Mesenchymal stem cell (in vitro differentiated cells and primary cell): Measurements from ENCODE around the gene MINAR1.
A peak's percentile ranks its signal among the peaks of the same experiment; 100 is the strongest.

Experiments used
- DNase-seq: peaks from one replicate; pipeline ENCODE4 v3.0.0-alpha.2; 2013
- H2AFZ ChIP-seq: one replicate; pipeline ENCODE4 v1.6.1; 2013; ENCODE audit warnings: low read depth, mild to moderate bottlenecking, control low read depth, inconsistent platforms, low read length, moderate library complexity
- H2AK5ac ChIP-seq: 2 replicates; pipeline ENCODE4 v1.6.1; 2013; ENCODE audit warnings: low read length, moderate library complexity, mild to moderate bottlenecking, inconsistent platforms; ENCODE audit not compliant: severe bottlenecking
- H2BK120ac ChIP-seq: one replicate; pipeline ENCODE4 v1.6.1; 2013; ENCODE audit warnings: low read depth, mild to moderate bottlenecking, inconsistent platforms, low read length, moderate library complexity
- H2BK12ac ChIP-seq, 2 experiments: one replicate each; pipeline ENCODE4 v1.6.1; 2013; ENCODE audit warnings: inconsistent platforms in 2 of 2, low read length in 2 of 2, mild to moderate bottlenecking in 2 of 2, moderate library complexity in 2 of 2, control low read depth in 1 of 2
- H2BK15ac ChIP-seq: one replicate; pipeline ENCODE4 v1.6.1; 2013; ENCODE audit warnings: mild to moderate bottlenecking, low read depth, inconsistent platforms; ENCODE audit not compliant: poor library complexity, severe bottlenecking
- H2BK5ac ChIP-seq: 2 replicates; pipeline ENCODE4 v1.6.1; 2013; ENCODE audit warnings: low read depth, mild to moderate bottlenecking, low read length, control low read depth, inconsistent platforms; ENCODE audit not compliant: poor library complexity, severe bottlenecking
- H3K14ac ChIP-seq, 2 experiments: one replicate each; pipeline ENCODE4 v1.6.1; 2013; ENCODE audit warnings: inconsistent platforms in 2 of 2, low read length in 2 of 2, control low read depth in 1 of 2, mild to moderate bottlenecking in 1 of 2, moderate library complexity in 1 of 2
- H3K18ac ChIP-seq, 2 experiments: one replicate each; pipeline ENCODE4 v1.6.1; 2013; ENCODE audit warnings: inconsistent platforms in 2 of 2, low read length in 2 of 2, control low read depth in 1 of 2, low read depth in 1 of 2, mild to moderate bottlenecking in 1 of 2
- H3K23ac ChIP-seq, 2 experiments: one replicate each; pipeline ENCODE4 v1.6.1; 2013; ENCODE audit warnings: inconsistent platforms in 2 of 2, low read length in 2 of 2, mild to moderate bottlenecking in 2 of 2, moderate library complexity in 2 of 2, control low read depth in 1 of 2
- H3K27ac ChIP-seq: 2 replicates; pipeline ENCODE4 v1.5.1; 2013; ENCODE audit warnings: mild to moderate bottlenecking, moderate library complexity, low read length, control low read depth, inconsistent platforms; ENCODE audit not compliant: poor library complexity, severe bottlenecking
- H3K27me3 ChIP-seq, 2 experiments: 2 replicates each; pipeline versions ENCODE4 v1.6.1 to v1.7.0; 2013; ENCODE audit warnings: low read length in 2 of 2, mild to moderate bottlenecking in 2 of 2, moderate library complexity in 2 of 2, control low read depth in 1 of 2, inconsistent platforms in 1 of 2; ENCODE audit not compliant: control insufficient read depth in 1 of 2, insufficient read depth in 1 of 2
- H3K36me3 ChIP-seq, 2 experiments: 2 replicates each; pipeline versions ENCODE4 v1.6.1 to v1.7.0; 2013; ENCODE audit warnings: low read length in 2 of 2, control low read depth in 1 of 2, inconsistent platforms in 1 of 2, low read depth in 1 of 2, mild to moderate bottlenecking in 1 of 2; ENCODE audit not compliant: insufficient read depth in 2 of 2, control insufficient read depth in 1 of 2
- H3K4ac ChIP-seq, 2 experiments: one replicate each; pipeline ENCODE4 v1.6.1; 2013; ENCODE audit warnings: inconsistent platforms in 2 of 2, low read length in 2 of 2, mild to moderate bottlenecking in 2 of 2, moderate library complexity in 2 of 2, control low read depth in 1 of 2, low read depth in 1 of 2
- H3K4me1 ChIP-seq: 2 replicates; pipeline ENCODE4 v1.6.1; 2013; ENCODE audit warnings: low read depth, low read length, control low read depth; ENCODE audit not compliant: control insufficient read depth, insufficient read depth
- H3K4me2 ChIP-seq: 2 replicates; pipeline ENCODE4 v1.6.1; 2013; ENCODE audit warnings: low read length, mild to moderate bottlenecking, inconsistent platforms; ENCODE audit not compliant: poor library complexity, severe bottlenecking
- H3K4me3 ChIP-seq, 2 experiments: 2 replicates each; pipeline versions ENCODE4 v1.5.1 to v1.7.0; 2013; ENCODE audit warnings: low read length in 2 of 2, mild to moderate bottlenecking in 2 of 2, control low read depth in 1 of 2, low read depth in 1 of 2; ENCODE audit not compliant: insufficient read depth in 1 of 2
- H3K79me1 ChIP-seq: replicated peaks from 2 replicates; pipeline ENCODE4 v1.6.1; 2013; ENCODE audit warnings: mild to moderate bottlenecking, control low read depth, low read length, inconsistent platforms; ENCODE audit not compliant: poor library complexity, severe bottlenecking
- H3K9ac ChIP-seq: 2 replicates; pipeline ENCODE4 v1.7.0; 2013; ENCODE audit warnings: mild to moderate bottlenecking, low read length, moderate library complexity
- H3K9me3 ChIP-seq: 2 replicates; pipeline ENCODE4 v1.7.0; 2013; ENCODE audit warnings: mild to moderate bottlenecking, low read length; ENCODE audit not compliant: control insufficient read depth
- H4K8ac ChIP-seq: one replicate; pipeline ENCODE4 v1.6.1; 2013; ENCODE audit warnings: inconsistent platforms, mild to moderate bottlenecking, low read length, moderate library complexity
- H4K91ac ChIP-seq: one replicate; pipeline ENCODE4 v1.6.1; 2013; ENCODE audit warnings: mild to moderate bottlenecking, low read length, inconsistent platforms
- WGBS: methylation state at CpG from one replicate; pipeline ENCODE4 v1.1.7; 2013; ENCODE audit warnings: mixed read lengths; 5-methylcytosine and 5-hydroxymethylcytosine counted together

Gene MINAR1

DNA sequence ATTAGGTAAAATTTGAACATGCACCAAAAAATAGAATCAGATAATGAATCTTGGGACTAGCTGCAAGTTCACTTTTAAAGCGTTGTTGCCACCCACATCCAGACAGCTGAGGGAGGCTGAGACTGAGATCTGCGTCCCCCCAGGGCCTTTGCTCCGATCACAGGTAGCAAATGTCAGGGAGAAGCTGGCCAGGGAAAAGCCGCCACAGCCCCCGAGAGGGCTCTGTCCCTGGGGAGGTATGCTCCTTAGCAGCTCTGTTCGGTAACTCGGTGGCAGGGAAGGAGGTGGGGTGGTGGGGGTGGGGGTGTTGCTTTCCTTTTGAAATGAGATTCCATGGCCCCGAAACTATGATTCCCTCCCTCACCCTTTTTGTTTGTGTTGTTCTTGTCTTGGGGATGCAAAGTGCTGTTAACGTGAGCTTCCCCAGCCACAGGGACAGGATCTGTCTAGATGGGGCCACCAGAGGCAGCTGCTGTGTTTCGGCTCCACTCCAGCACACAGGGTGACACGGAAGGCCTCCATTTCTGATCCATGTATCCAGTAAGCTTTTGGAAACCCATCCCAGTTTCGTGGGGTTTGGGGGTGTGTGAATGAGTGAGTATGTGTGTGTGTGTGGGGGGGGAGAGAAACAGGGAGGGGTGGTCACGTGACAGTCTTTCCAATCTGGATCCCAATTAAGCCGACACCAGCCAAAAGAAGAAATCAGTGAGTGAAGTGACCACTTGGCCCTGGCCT is 1.1 kb upstream of the MINAR1 start:
- Histone ChIP-seq H3K18ac (no peak overlapping the region), H3K4me1 (peaks cover 20% of the 10 kb centered on the region), H3K27me3 (peaks cover 69 to 72% of the 10 kb centered on the region in 2 experiments), H2AFZ (no peak overlapping the region), H2BK5ac (no peak overlapping the region), H3K14ac (no peak overlapping the region), H3K9me3 (no peaks in the 10 kb centered on the region), H3K4me3 (peak overlapping the region; percentile 60 to 78), H3K36me3 (peaks cover 0 to under 1% of the 10 kb centered on the region in 2 experiments), H3K4me2 (peak overlapping the region; percentile 93), H3K79me1 (no peaks in the 10 kb centered on the region), H4K8ac (no peak overlapping the region), H3K9ac (peak overlapping the region; percentile 62), H2BK12ac (no peak overlapping the region), H2BK15ac (no peak overlapping the region), H2AK5ac (no peak overlapping the region), H3K27ac (no peak overlapping the region), H3K23ac (no peak overlapping the region), H2BK120ac (no peak overlapping the region), H4K91ac (no peak overlapping the region), H3K4ac (no peak overlapping the region)
- WGBS: 28% methylated on average over 13 of the region's 14 CpGs
- peak; percentile 23 for DNase-seq

DNA sequence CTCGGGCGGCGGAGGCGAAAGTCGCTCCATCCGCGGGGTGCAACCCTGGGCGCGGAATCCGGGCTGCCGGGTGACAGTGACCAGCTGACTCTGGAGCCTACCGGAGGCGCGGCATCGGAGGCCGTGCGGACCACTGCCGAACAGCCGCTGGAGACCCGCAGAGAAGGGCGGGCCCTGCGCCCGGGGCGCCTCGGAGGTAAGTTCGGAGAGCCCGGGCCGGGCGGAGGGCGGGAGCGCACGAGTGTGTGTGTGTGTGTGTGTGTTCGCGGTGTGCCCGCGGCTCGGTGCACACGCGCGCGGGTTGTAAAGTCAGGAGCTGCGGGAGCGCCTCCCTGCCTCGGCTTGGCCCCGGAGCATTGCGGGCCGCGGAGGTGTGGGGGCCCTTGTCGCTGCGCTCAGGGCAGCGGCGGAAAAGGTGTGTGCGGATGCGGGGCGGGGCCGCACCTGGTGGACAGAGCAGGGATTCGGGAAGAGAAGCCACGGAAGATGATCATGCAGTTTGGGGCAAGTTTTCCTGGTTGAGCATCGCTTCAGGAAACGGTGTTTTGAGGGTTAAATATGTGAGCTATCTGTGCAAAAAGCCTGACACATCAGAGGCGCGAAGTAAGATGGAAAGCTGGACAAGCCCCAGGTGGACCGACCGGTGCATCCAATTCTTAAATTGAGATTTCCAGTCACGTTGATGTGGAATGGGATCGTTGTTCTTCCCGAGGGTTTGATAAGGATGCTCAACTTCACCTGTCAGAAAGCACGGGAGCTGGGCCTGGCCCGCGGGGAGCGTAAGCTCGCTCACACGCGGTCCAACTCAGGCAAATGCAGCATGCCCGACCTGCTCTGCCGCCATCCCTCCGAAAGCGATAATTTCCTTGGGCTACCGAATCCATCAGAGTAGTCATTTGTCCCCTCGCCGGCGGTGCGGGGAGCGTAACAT is 474 bp downstream of the MINAR1 start:
- H3K27me3 ChIP-seq: peaks cover 68% of the 10 kb centered on the region in 2 experiments
- peaks cover 20% of the 10 kb centered on the region for H3K4me1 ChIP-seq
- WGBS: 5% methylated on average over 81 of the region's 84 CpGs
- no peak overlapping the region for H3K14ac ChIP-seq
- H2BK5ac ChIP-seq: no peak overlapping the region
- peak overlapping the region; percentile 60 to 78 for H3K4me3 ChIP-seq
- H3K9me3 ChIP-seq: no peaks in the 10 kb centered on the region
- no peak overlapping the region for H4K91ac ChIP-seq
- no peak for DNase-seq
- H3K79me1 ChIP-seq: no peaks in the 10 kb centered on the region
- peak overlapping the region; percentile 93 for H3K4me2 ChIP-seq
- H2BK12ac ChIP-seq: no peak overlapping the region
- H3K27ac ChIP-seq: no peak overlapping the region
- H3K36me3 ChIP-seq: no peaks in the 10 kb centered on the region
- no peak overlapping the region for H3K18ac ChIP-seq
- H3K4ac ChIP-seq: no peak overlapping the region
- no peak overlapping the region for H2BK120ac ChIP-seq
- H3K9ac ChIP-seq: peak overlapping the region; percentile 62
- peak overlapping the region; percentile 84 for H2AFZ ChIP-seq
- no peak overlapping the region for H4K8ac ChIP-seq
- peak overlapping the region in 1 of 2 experiments; percentile 85 for H3K23ac ChIP-seq
- H2BK15ac ChIP-seq: no peak overlapping the region
- H2AK5ac ChIP-seq: no peak overlapping the region

DNA sequence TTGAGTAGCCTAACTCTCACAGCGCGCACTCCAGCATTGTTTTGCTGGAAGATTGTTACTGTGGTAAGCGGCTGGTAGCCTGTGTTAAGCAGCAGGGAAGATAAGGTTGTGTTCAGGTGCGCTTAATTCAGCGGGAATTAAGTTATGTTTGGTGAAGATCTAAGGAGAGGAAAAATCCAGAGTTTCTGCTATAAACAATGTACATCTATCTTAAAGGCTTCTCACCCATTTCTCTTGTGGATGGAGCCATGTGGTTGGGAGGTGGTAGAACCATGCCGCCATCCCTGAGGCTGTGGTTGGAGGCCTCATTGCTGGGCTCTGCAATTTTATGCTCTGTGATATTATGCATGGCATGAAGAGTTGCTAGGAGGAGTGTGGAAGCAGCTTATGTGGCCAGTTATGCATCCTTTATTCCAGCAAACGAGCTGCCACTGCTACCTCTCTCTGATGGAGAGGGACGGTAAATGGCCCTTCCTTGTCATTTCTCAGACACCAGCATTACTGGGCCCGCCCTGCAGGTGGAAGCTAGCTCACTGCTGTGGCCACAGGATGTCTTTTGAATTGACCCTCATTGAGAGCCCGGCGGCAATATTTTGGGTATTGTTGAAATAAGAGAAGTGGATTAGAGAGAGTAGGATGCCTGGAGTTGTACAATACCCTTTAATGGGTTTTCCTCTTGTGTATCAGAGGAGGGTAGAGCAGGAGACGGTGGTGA is 1.3 kb downstream of the MINAR1 start:
- Histone ChIP-seq H2AFZ (no peak overlapping the region), H3K9ac (no peak overlapping the region), H3K14ac (no peak overlapping the region), H3K4me2 (no peak overlapping the region), H3K4me3 (no peak overlapping the region), H3K79me1 (no peaks in the 10 kb centered on the region), H3K18ac (no peak overlapping the region), H3K4me1 (peaks cover 20% of the 10 kb centered on the region), H2BK120ac (no peak overlapping the region), H3K23ac (no peak overlapping the region), H3K27me3 (peaks cover 60 to 62% of the 10 kb centered on the region in 2 experiments), H4K8ac (no peak overlapping the region), H3K4ac (no peak overlapping the region), H3K36me3 (no peaks in the 10 kb centered on the region), H2BK5ac (no peak overlapping the region), H3K9me3 (no peaks in the 10 kb centered on the region), H2AK5ac (no peak overlapping the region), H3K27ac (no peak overlapping the region), H4K91ac (no peak overlapping the region), H2BK15ac (no peak overlapping the region), H2BK12ac (no peak overlapping the region)
- no peak for DNase-seq
- WGBS: 32% methylated on average over 9 of the region's 12 CpGs
